Lung (tissue), 12 donors: Measurements from ENCODE around the gene PRMT7. TPM values are rescaled to one million over a fixed set of nuclear protein-coding genes. Genes with fewer than 3 reads are reported as not detected.

Experiments used
- ATAC-seq: fragments of 200-7000 bp; cut with Tn5 transposase; one replicate; pipeline ENCODE4 v1.9.1; 2020; ENCODE audit warnings: moderate number of reproducible peaks; ENCODE audit not compliant: insufficient read depth, low FRiP score
- DNase-seq, 3 donors: peaks; one replicate each; pipeline ENCODE4 v3.0.0-alpha.2; 2013 to 2017
- H3K27ac ChIP-seq, 2 donors: one replicate each; pipeline ENCODE4 v1.5.1; 2013; ENCODE audit warnings: mild to moderate bottlenecking in 2 of 2, moderate library complexity in 2 of 2, control low read depth in 1 of 2, inconsistent platforms in 1 of 2, low read depth in 1 of 2, low read length in 1 of 2
- H3K27me3 ChIP-seq, 3 donors: one replicate each; pipeline ENCODE4 v1.5.1; 2013; ENCODE audit warnings: low read length in 2 of 3; ENCODE audit not compliant: control insufficient read depth in 3 of 3, insufficient read depth in 3 of 3
- H3K36me3 ChIP-seq, 4 donors: one replicate each; pipeline ENCODE4 v1.5.1; 2013; ENCODE audit warnings: low read length in 4 of 4, mild to moderate bottlenecking in 1 of 4, moderate library complexity in 1 of 4; ENCODE audit not compliant: control insufficient read depth in 4 of 4, insufficient read depth in 4 of 4
- H3K4me1 ChIP-seq, 5 donors: one replicate each; pipeline ENCODE4 v1.5.1; 2013; ENCODE audit warnings: low read length in 5 of 5, mild to moderate bottlenecking in 2 of 5, moderate library complexity in 1 of 5; ENCODE audit not compliant: control insufficient read depth in 5 of 5, insufficient read depth in 5 of 5
- H3K4me3 ChIP-seq: one replicate; pipeline ENCODE4 v1.5.1; 2013; ENCODE audit warnings: mild to moderate bottlenecking, control low read depth, moderate library complexity
- H3K9ac ChIP-seq, 2 donors: one replicate each; pipeline ENCODE4 v1.5.1; 2013; ENCODE audit warnings: low read length in 2 of 2, control low read depth in 1 of 2; ENCODE audit not compliant: insufficient read depth in 1 of 2
- H3K9me3 ChIP-seq, 4 donors: one replicate each; pipeline ENCODE4 v1.5.1; 2013; ENCODE audit warnings: low read length in 3 of 4, mild to moderate bottlenecking in 1 of 4, moderate library complexity in 1 of 4; ENCODE audit not compliant: control insufficient read depth in 4 of 4, insufficient read depth in 3 of 4
- WGBS, 2 donors: extraction: QIAGEN DNeasy Blood & Tissue Kit; methylation state at CpG; one replicate each; pipeline ENCODE4 v1.1.7; 2013; 5-methylcytosine and 5-hydroxymethylcytosine counted together
- polyA plus RNA-seq, 2 donors: library from polyadenylated mRNA; stranded (reverse); fragments of 200-250 nt; gene quantifications; one replicate each; pipeline ENCODE4 v1.2.1, GENCODE V29; 2013
- total RNA-seq, 2 donors: library from RNA; depleted of rRNA in 1 of 2; stranded (reverse); fragments of >200 nt in 1 of 2; gene quantifications; one replicate each; pipeline ENCODE4 v1.2.1, GENCODE V29; 2014 to 2021
- TF ChIP-seq, protein P1 (sequence below): IDR thresholded peaks from 2 replicates; pipeline ENCODE4 v1.5.1; 2012; ENCODE audit warnings: mild to moderate bottlenecking; ENCODE audit errors: control extremely low read depth, extremely low read depth
- donor health status: control.
- donor health status: control.
- donor health status: Bipolar disorder and iron deficiency.
- donor health status: healthy.
- donor health status: DM: yes; HTN: yes; CAD: no.

Gene PRMT7
- total and polyA plus RNA-seq, 4 donors: 20.3 to 55.5 (median 38.4) TPM

DNA sequence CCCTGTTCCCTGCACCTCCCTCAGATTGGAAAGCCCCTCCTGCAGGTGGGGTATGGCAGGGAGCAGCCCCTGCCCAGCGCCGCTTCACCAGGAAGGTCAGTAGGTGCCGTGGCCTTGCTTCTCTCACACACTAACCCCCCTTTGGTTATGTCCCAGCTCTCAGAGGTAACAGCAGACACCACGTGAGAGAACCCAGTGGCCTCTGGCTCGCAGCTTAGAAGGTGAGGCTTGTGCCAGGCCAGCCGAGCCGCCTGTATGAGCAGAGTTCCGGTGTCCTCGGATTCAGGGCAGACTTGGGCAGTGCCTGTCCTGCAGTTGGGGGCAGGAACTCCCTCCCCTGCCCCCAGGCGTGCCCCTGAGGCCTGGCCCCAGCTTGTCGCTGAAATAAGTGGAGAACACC lies 47.1 kb downstream of the PRMT7 start:
- Histone ChIP-seq H3K9me3 (no peaks in the 10 kb centered on the region), H3K27ac (no peak overlapping the region), H3K27me3 (no peaks in the 10 kb centered on the region), H3K4me3 (no peak overlapping the region), H3K36me3 (peaks cover 0 to 71% (median 14%) of the 10 kb centered on the region in 4 donors), H3K9ac (no peak overlapping the region), H3K4me1 (peaks cover 0 to 11% (median 2%) of the 10 kb centered on the region in 5 donors)
- 93 to 94% methylated on average over 11 of the region's 11 CpGs for WGBS, 2 donors
- DNase-seq (no peak), ATAC-seq (no peak)
- TF ChIP-seq, protein P1, sequence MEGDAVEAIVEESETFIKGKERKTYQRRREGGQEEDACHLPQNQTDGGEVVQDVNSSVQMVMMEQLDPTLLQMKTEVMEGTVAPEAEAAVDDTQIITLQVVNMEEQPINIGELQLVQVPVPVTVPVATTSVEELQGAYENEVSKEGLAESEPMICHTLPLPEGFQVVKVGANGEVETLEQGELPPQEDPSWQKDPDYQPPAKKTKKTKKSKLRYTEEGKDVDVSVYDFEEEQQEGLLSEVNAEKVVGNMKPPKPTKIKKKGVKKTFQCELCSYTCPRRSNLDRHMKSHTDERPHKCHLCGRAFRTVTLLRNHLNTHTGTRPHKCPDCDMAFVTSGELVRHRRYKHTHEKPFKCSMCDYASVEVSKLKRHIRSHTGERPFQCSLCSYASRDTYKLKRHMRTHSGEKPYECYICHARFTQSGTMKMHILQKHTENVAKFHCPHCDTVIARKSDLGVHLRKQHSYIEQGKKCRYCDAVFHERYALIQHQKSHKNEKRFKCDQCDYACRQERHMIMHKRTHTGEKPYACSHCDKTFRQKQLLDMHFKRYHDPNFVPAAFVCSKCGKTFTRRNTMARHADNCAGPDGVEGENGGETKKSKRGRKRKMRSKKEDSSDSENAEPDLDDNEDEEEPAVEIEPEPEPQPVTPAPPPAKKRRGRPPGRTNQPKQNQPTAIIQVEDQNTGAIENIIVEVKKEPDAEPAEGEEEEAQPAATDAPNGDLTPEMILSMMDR: no peak

DNA sequence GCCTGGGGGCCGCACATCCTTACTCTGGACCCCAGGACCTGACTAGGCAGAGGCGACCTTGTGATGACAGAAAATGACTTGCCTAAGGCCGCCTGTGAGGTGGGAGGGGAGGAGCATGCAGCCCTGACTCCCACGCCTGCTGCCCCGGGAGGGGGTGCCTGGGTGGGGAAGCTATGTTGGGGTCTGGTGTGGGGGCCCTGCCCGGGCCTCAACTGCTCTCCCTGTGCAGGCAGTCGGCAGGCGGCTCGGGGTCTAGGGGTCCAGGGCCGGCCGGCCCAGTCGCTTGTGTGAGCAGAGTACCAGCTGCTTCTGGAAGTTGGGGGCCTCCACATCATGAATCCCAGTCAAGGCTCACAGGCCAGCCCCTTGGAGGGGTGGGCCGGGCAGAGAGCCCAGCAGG lies 48.1 kb downstream of the PRMT7 start:
- TF ChIP-seq, protein P1: no peak

DNA sequence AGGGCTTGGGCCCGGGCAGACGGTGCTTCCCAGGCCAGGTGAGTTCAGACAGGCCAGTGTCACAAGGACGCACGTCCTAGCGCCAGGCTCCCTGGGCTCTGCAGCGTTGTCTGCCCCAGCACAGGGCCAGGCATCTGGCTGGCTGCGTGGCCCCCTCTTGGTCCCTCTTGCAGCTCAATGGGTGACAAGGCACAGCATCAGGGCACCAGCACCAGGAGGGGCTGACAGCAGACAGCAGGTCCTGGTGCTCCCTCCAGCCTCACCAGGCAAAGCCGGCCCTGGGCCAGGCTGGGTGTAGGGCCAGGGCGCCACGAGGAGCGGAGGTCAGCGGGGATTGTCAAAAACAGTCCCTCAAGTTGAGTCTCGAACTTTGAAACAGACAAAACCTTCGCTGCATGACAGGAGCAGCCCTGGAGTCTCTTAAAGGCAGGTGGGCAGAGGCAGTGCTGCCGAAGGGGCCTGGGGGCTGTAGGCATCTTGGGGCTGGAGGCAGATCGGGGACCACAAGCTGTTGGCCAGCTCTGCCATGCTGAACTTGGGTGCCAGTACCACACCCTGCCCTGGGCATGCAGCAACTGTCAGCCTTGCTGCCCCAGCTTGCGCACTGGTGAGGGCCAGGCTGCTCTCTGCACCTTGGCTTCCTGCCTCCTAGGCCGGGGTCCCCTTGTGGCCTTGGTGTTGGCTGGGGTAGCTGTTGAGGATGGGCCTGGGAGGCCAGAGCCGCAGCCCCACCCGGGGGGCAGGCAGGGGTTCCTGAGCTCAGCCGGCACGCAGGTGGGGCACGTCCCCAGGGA lies 48.8 kb downstream of the PRMT7 start:
- H3K9me3 ChIP-seq: no peaks in the 10 kb centered on the region
- peaks cover 0 to 54% (median 12%) of the 10 kb centered on the region in 4 donors for H3K36me3 ChIP-seq
- 90 to 96% methylated on average over 23 of the region's 23 CpGs for WGBS, 2 donors
- no peak for ATAC-seq
- no peak for DNase-seq
- no peak overlapping the region for H3K9ac ChIP-seq
- H3K4me1 ChIP-seq: peaks cover 0 to 18% (median 2%) of the 10 kb centered on the region in 5 donors
- no peaks in the 10 kb centered on the region for H3K27me3 ChIP-seq
- H3K27ac ChIP-seq: no peak overlapping the region
- no peak overlapping the region for H3K4me3 ChIP-seq
- TF ChIP-seq, protein P1: no peak

More for the DNA sequence above, 48.1 kb downstream of the PRMT7 start:
- WGBS, 2 donors: 94 to 95% methylated on average over 13 of the region's 13 CpGs
- Histone ChIP-seq H3K27ac (no peak overlapping the region), H3K4me3 (no peak overlapping the region), H3K9me3 (no peaks in the 10 kb centered on the region), H3K27me3 (no peaks in the 10 kb centered on the region), H3K36me3 (peaks cover 0 to 60% (median 12%) of the 10 kb centered on the region in 4 donors), H3K4me1 (peaks cover 0 to 16% (median 2%) of the 10 kb centered on the region in 5 donors), H3K9ac (no peak overlapping the region)
- DNase-seq (no peak), ATAC-seq (no peak)
